C1 segment of cervical spinal cord (tissue), 14 donors: ENCODE results near the gene CLBA1.
"Not testable (repeated sequence)": the region's sequence is repeated elsewhere in the genome, so short reads cannot be mapped to it uniquely, and the experiment has no call there.

Experiments
- DNase-seq, 14 donors: peaks; one replicate each; lab custom pipeline; 2025; lab: John Stamatoyannopoulos, UW

CLBA1 gene

GRCh38 chr14:105022276-105022670 lies 36.7 kb downstream of the CLBA1 start:
- no peak for DNase-seq

- no peak for DNase-seq
Measured at GRCh38 chr14:105023144-105023543, 37.6 kb downstream of the CLBA1 start.

GRCh38 chr14:105023791-105024480 lies 38.3 kb downstream of the CLBA1 start:
- no peak for DNase-seq

GRCh38 chr14:105025429-105025828 lies 39.8 kb downstream of the CLBA1 start:
- DNase-seq = no peak

- no peak for DNase-seq
Measured at GRCh38 chr14:105026033-105026785, 40.6 kb downstream of the CLBA1 start.

GRCh38 chr14:105026802-105027563 lies 41.4 kb downstream of the CLBA1 start:
- DNase-seq = no peak

- DNase-seq = not testable (repeated sequence)
Measured at GRCh38 chr14:105027718-105028117, 42.1 kb downstream of the CLBA1 start.

- no peak for DNase-seq
Measured at GRCh38 chr14:105028251-105028927, 42.8 kb downstream of the CLBA1 start.

GRCh38 chr14:105029402-105029801 lies 43.8 kb downstream of the CLBA1 start:
- no peak for DNase-seq

GRCh38 chr14:105030194-105030593 lies 44.6 kb downstream of the CLBA1 start:
- DNase-seq = no peak

- no peak for DNase-seq
Measured at GRCh38 chr14:105030836-105031396, 45.3 kb downstream of the CLBA1 start.

GRCh38 chr14:105032451-105032901 lies 46.9 kb downstream of the CLBA1 start:
- not testable (repeated sequence) for DNase-seq

- not testable (repeated sequence) for DNase-seq
Measured at GRCh38 chr14:105033412-105033900, 47.9 kb downstream of the CLBA1 start.

GRCh38 chr14:105034315-105035039 lies 48.9 kb downstream of the CLBA1 start:
- no peak for DNase-seq

GRCh38 chr14:105035616-105036015 lies 50.0 kb downstream of the CLBA1 start:
- not testable (repeated sequence) for DNase-seq

GRCh38 chr14:105039458-105040205 lies 54.0 kb downstream of the CLBA1 start:
- DNase-seq = no peak

GRCh38 chr14:105041841-105042765 lies 56.5 kb downstream of the CLBA1 start:
- DNase-seq = no peak

GRCh38 chr14:105042813-105043212 lies 57.2 kb downstream of the CLBA1 start:
- no peak for DNase-seq

- DNase-seq = no peak
Measured at GRCh38 chr14:105043641-105044040, 58.1 kb downstream of the CLBA1 start.
